OCI-LY3 (cell line): Measurements from ENCODE around the gene TNFRSF4.
"Not testable (repeated sequence)": the region's sequence is repeated elsewhere in the genome, so short reads cannot be mapped to it uniquely, and the experiment has no call there.

Experiments
- H2AFZ ChIP-seq: fragments of 200-600, 300-600 bp; shearing (Covaris generic); 2 replicates; pipeline ENCODE4 v1.6.0; 2014; ENCODE audit warnings: antibody characterized with exemption, low read depth, low read length
- H3K27ac ChIP-seq: fragments of 200-600, 300-600 bp; sonication (generic); 2 replicates; pipeline ENCODE4 v1.5.1; 2014; ENCODE audit warnings: mild to moderate bottlenecking, low read length, moderate library complexity, mixed read lengths
- H3K27me3 ChIP-seq: fragments of 200-600, 300-600 bp; sonication (generic); 2 replicates; pipeline ENCODE4 v1.6.1; 2014; ENCODE audit warnings: low read depth, low read length, mixed read lengths
- H3K36me3 ChIP-seq: fragments of 200-600, 300-600 bp; sonication (generic); replicated peaks from 2 replicates; pipeline ENCODE3; 2014; ENCODE audit warnings: low read depth, low read length, mixed read lengths
- H3K4me1 ChIP-seq: fragments of 300-600, 200-600 bp; sonication (generic); 2 replicates; pipeline ENCODE4 v1.6.1; 2014; ENCODE audit warnings: low read length, mixed read lengths
- H3K4me2 ChIP-seq: fragments of 200-600, 300-600 bp; sonication (generic); 2 replicates; pipeline ENCODE4 v1.6.1; 2014; ENCODE audit warnings: low read length, mixed read lengths
- H3K4me3 ChIP-seq: fragments of 300-600, 200-600 bp; sonication (generic); 2 replicates; pipeline ENCODE4 v1.5.1; 2014; ENCODE audit warnings: antibody characterized with exemption, mild to moderate bottlenecking, low read length, moderate library complexity
- H3K79me2 ChIP-seq: fragments of 300-600, 200-600 bp; shearing (Covaris generic); 2 replicates; pipeline ENCODE4 v1.6.1; 2014; ENCODE audit warnings: mild to moderate bottlenecking, low read length, mixed read lengths
- H3K9ac ChIP-seq: fragments of 300-600, 200-600 bp; shearing (Covaris generic); 2 replicates; pipeline ENCODE4 v1.6.0; 2014; ENCODE audit warnings: mild to moderate bottlenecking, low read length, moderate library complexity
- H3K9me3 ChIP-seq: fragments of 200-600, 300-600 bp; shearing (Covaris generic); 2 replicates; pipeline ENCODE4 v1.6.1; 2014; ENCODE audit warnings: low read length, mixed read lengths; ENCODE audit not compliant: insufficient read depth
- H4K20me1 ChIP-seq: fragments of 200-600, 300-600 bp; sonication (generic); 2 replicates; pipeline ENCODE4 v1.6.1; 2016; ENCODE audit warnings: low read length, mixed read lengths; ENCODE audit not compliant: insufficient read depth
- CTCF ChIP-seq: fragments of 200-600, 300-600 bp; sonication (generic); IDR thresholded peaks from 2 replicates; pipeline ENCODE4 v1.5.1; 2014; ENCODE audit warnings: antibody characterized with exemption, low read length, low read depth
- EZH2phosphoT487 ChIP-seq: fragments of 200-600 bp; shearing (Covaris generic); IDR thresholded peaks from 2 replicates; pipeline ENCODE4 v1.6.1; 2018; ENCODE audit warnings: antibody characterized with exemption, mixed run types, low read depth

TNFRSF4 gene

DNA sequence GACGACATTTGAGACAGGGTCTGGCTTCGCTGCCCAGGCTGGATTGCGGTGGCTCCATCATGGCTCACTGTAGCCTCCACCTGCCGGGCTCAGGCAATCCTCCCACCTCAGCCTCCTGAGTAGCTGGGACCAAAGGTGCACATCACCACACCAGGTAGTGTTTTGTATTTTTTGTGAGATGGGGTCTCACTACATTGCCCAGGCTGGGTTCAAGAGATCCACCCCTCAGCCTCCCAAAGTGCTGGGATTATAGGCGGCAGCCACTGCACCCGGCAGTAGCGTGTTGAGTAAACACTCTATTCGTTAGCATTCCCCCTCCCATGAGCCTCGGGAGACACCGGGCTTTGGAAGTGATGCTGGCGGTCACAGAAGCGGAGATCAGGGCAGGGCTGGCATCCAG is 39.4 kb upstream of the TNFRSF4 start:
- 0 out of 2 replicates have a peak, but pooled peaks cover 6% of the 10 kb centered on the region for H4K20me1 ChIP-seq
- no peak overlapping the region for H3K27ac ChIP-seq
- H3K4me2 ChIP-seq, result no peak overlapping the region
- H3K4me1 ChIP-seq, result peaks cover 16% of the 10 kb centered on the region
- H3K27me3 ChIP-seq, result no peaks in the 10 kb centered on the region
- 0 out of 2 replicates have a peak, but pooled peaks cover under 1% of the 10 kb centered on the region for H3K79me2 ChIP-seq
- H3K9me3 ChIP-seq, result no peaks in the 10 kb centered on the region
- H3K36me3 ChIP-seq, result peaks cover 21% of the 10 kb centered on the region
- H3K4me3 ChIP-seq, result no peak overlapping the region
- TF ChIP-seq EZH2phosphoT487 (no peak), CTCF (no peak)
- no peak overlapping the region for H3K9ac ChIP-seq
- H2AFZ ChIP-seq, result no peak overlapping the region

DNA sequence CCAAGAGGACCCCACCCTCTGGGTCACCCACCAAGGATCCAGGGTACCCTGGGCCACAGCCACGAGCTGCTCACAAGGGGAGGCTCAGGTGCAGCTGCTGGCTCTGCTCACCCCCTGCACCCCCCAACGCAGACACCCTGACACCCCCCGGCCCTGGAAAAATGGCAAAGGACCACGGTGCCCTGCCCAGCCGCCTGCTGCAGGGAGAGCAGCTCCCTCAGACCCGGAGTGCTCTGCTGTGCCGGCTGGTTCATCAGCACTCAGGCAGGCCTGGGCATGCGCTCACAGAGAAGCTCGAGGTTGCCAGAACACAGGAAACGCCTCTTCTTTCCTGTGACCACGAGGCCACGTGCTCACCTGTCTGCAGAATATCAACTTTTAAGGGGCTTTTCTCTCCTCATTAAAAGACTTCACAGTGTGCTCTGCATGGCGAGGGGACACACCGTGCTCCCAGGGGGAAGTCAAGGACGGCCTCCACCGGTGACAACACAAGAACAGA is 36.9 kb upstream of the TNFRSF4 start:
- Histone ChIP-seq H3K4me1 (peaks cover 16% of the 10 kb centered on the region), H2AFZ (no peak overlapping the region), H3K27ac (peak overlapping the region; percentile 59), H3K36me3 (peaks cover 12% of the 10 kb centered on the region), H3K4me2 (peak overlapping the region; percentile 33; the same call in 1 of the 2 replicates), H3K79me2 (no peaks in the 10 kb centered on the region), H3K4me3 (no peak overlapping the region), H3K27me3 (no peaks in the 10 kb centered on the region), H3K9ac (peak overlapping the region; percentile 19; the same call in 1 of the 2 replicates), H3K9me3 (no peaks in the 10 kb centered on the region), H4K20me1 (0 out of 2 replicates have a peak, but pooled peaks cover 6% of the 10 kb centered on the region)
- TF ChIP-seq EZH2phosphoT487 (no peak), CTCF (no peak)

GRCh38 chr1:1248009-1248913 is 34.3 kb upstream of the TNFRSF4 start:
- not testable (repeated sequence) for H3K27ac ChIP-seq, H3K9ac ChIP-seq, H3K9me3 ChIP-seq, H3K79me2 ChIP-seq, H3K4me3 ChIP-seq, H2AFZ ChIP-seq, H3K4me2 ChIP-seq, H3K36me3 ChIP-seq, H3K27me3 ChIP-seq, H4K20me1 ChIP-seq
- H3K4me1 ChIP-seq, result peaks cover 16% of the 10 kb centered on the region

GRCh38 chr1:1247341-1247913 is 33.5 kb upstream of the TNFRSF4 start:
- TF ChIP-seq EZH2phosphoT487, result no peak
- TF ChIP-seq CTCF, result no peak
- Histone ChIP-seq H3K27ac (no peak overlapping the region), H3K9me3 (no peaks in the 10 kb centered on the region), H3K36me3 (no peaks in the 10 kb centered on the region), H3K27me3 (no peaks in the 10 kb centered on the region), H3K9ac (no peak overlapping the region), H4K20me1 (0 out of 2 replicates have a peak, but pooled peaks cover 6% of the 10 kb centered on the region), H3K4me1 (peaks cover 16% of the 10 kb centered on the region), H3K4me2 (no peak overlapping the region), H3K79me2 (no peaks in the 10 kb centered on the region), H3K4me3 (no peak overlapping the region), H2AFZ (no peak overlapping the region)
